GM21717 (cell line): ENCODE results near the gene OGG1.

ENCODE experiments used
- ATAC-seq: cut with Tn5 transposase; IDR thresholded peaks from one replicate; pipeline ENCODE4 v1.9.1; 2021; ENCODE audit warnings: mild to moderate bottlenecking, moderate library complexity; ENCODE audit not compliant: unreplicated experiment

Gene OGG1

DNA sequence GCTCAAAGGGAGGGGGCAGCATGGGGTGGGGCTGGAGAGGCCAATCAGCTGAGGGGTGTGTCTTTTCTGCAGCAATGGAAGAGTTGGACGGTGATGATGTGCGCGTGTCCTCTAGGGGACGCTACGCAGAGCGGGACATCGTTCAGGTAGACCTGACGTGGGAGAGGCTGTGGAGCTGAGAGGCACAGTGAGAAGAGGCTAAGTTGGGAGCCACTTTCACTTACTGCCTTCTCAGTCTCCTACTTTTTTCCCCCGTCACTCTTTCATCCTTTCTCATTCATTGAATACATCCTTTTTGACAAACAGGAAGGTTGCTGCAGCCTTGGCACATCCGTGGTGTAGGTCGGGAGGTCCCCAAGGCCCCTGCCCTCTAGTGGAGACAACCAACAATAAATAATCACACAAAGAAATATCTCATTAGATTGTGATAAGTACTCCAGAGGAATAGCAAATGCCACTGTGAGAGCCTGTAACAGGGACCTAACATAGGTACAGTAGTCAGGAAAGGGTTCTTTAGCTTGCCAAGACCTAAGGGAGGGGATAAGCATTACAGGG, 22.6 kb upstream of the OGG1 start:
- ATAC-seq: no peak

- no peak for ATAC-seq
Measured at GRCh38 chr3:9727743-9728142, 22.0 kb upstream of the OGG1 start.

DNA sequence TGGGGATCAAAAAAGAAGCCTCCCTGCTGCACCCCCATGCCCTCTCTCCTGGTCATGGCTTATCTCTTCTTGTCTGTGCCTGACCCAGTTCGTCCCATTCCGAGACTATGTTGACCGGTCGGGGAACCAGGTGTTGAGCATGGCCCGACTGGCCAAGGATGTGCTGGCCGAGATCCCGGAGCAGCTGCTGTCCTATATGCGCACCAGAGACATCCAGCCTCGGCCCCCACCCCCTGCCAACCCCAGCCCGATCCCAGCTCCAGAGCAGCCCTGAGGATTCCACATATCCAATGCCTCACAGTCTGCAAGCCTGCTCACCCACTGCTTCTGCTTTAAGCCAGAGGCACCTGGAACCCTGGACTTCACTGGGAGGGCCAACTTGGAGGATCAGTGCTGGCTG, 20.3 kb upstream of the OGG1 start:
- no peak for ATAC-seq

DNA sequence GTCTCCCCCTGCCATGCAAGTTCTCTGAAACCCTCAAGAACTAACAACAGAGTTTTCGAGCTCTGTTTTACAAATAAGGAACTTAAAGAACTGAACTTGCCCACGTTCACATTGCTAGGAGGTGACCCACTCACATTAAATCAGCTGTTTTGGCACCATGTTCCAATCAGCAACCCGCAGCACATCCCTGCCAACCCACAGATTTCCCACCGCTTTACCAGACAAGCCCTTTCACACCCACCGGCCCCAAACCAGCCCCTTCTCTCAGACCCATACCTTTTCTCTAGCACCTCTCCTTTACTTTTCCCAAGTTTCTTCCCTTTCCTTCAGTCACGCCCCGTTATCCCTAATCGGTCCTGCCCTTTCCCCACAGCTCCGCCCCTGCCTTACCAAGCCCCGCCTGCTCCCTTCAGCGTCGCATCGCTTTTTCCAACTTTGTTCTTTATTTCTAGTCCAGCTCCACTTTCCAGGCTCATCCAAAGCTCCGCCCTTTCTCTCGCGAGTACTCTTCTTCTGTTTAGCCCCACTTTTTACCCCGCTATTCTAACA, 19.0 kb upstream of the OGG1 start:
- peak; percentile 43 for ATAC-seq

DNA sequence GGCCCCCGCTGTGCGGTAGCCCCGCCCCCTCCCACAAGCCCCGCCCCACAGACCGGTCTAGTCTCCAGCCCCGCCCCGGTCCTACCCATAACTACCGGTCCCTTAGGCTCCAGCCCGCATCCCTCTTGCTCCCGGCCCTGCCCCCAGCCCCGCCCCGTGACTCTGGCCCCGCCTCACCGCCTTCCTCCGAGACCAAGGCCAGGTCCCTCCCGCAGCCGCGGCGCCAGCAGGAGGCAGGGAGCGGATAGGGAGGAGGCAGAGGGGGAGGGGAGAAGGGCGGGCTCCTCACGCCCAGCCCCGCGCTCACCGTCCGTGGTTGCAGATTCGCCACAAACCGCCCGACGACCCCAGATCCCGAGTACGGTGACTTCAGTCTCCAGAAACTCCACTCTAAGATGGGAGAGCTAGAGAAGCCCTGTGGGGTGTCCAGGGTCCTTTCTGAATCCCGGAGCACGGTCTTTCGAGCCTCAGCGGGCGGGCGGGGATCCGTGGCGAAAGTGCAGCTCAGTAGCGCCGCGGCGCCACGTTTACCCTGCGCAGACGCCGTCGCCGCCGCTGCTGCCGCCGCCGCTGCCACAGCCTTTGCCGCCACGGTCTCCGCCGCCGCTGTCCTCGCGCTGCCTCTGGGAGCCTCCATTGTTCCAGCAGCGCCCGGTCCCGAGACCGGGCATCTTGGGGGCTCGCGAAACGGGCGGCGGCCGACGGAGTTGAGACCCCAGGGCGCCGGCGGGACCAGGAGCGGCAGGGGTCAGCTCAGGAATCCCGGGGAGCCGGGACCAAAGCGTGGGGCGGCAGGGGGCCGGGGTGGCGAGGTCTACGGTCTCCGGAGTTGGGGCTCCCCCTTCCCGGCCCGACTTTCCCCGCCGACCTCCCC, 18.3 kb upstream of the OGG1 start, which contains the start of gene BRPF1:
BRPF1 (plus strand) TSS at position 530 of the 874 bp plus-strand sequence. CDS start 2,406 bp downstream, outside the sequence.
- peak; percentile 91 for ATAC-seq

- ATAC-seq: peak; percentile 8
Measured at GRCh38 chr3:9732080-9732739, 17.5 kb upstream of the OGG1 start.

GRCh38 chr3:9732740-9733115, 17.0 kb upstream of the OGG1 start:
- no peak for ATAC-seq

GRCh38 chr3:9736831-9737230, 12.9 kb upstream of the OGG1 start:
- no peak for ATAC-seq

GRCh38 chr3:9739181-9739580, 10.6 kb upstream of the OGG1 start:
- no peak for ATAC-seq

DNA sequence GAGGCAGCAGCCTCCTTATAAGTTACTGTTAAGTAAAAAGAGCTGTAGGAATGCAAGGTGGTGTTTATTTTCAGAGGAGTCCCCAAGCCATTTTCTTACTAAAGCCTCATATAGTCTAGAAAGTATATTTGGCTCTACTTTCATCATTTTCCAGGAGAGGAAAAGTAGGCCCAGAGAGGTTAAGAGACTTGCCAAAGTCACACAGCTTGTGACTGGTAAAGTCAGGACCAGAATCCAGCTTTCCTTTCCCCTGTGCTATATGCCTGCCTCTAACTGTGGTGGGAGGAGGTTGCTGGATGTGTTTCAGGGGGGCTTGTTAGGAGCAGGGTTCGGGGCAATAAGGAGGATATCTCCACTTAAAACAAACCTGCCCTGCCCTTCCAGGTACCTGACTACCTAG, 7.2 kb upstream of the OGG1 start:
- ATAC-seq: no peak

- ATAC-seq: no peak
Measured at GRCh38 chr3:9743548-9743947, 6.2 kb upstream of the OGG1 start.

GRCh38 chr3:9744162-9744561, 5.6 kb upstream of the OGG1 start:
- no peak for ATAC-seq

DNA sequence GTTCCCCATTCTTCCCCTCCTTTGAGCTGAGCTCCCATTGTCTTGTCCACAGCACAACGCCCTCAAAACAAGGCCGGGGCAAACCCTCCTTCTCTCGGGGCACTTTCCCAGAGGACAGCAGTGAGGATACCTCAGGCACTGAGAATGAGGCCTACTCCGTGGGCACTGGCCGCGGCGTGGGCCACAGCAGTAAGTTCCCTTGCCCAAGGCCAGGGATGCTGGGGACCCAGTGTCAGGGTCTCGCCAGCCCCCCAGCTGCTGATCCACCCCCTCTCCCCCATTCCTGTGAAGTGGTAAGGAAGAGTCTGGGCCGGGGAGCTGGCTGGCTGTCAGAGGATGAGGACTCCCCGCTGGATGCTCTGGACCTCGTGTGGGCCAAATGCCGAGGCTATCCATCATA, 4.2 kb upstream of the OGG1 start:
- ATAC-seq: no peak

GRCh38 chr3:9746330-9746729, 3.4 kb upstream of the OGG1 start:
- ATAC-seq: no peak

DNA sequence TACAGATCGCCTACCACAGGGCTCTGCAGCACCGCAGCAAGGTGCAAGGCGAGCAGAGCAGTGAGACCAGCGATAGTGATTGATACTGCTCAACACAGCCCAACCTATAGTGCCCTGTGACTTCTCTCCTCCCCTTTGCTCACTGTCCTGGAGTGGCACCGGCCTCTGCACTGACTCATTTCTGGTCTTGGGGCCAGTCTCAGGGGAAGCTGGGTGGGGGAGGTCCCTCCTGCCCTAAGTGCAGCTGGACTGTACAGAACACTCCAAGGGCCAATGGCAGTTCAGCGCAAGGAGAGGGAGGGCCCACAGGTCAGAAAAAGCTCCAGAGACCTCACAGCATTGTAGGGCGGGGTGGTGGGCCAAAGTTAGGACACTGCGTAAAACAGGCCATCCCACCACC, 2.5 kb upstream of the OGG1 start:
- no peak for ATAC-seq

DNA sequence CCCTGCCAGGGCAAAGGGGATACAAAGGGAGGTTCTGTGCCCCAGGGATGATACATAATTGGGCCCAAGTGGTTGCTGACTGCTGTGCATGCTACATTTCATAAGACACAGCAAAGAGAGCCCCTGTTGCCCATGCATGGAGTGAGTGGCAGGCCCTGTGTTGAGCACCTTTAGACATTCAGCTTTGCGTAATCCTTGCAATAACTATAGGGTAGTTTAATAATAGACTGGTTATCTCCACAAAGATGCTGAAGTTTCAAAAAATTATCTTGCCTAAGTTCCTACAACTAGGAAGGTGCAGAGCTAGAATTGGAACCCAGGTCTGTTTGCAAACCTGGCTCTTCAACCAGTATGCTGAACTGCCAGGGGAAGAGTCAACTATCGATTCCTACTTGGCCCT, 1.7 kb upstream of the OGG1 start:
- no peak for ATAC-seq

GRCh38 chr3:9749296-9749644, 482 bp upstream of the OGG1 start:
- ATAC-seq: no peak

- no peak for ATAC-seq
Measured at GRCh38 chr3:9750556-9751411, 1.0 kb downstream of the OGG1 start.

DNA sequence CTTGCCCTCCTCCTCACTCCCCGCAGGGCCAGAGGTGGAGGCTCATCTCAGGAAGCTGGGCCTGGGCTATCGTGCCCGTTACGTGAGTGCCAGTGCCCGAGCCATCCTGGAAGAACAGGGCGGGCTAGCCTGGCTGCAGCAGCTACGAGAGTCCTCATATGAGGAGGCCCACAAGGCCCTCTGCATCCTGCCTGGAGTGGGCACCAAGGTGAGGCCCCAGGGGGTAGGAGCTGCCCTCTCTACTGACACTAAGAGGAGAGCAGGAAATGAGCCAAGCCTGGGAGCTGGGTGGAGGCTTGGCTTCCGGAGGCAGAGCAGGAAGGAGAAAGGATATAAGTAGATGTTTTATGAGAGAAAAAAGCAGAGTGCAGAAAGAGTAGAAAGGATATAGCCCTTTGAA, 4.9 kb downstream of the OGG1 start:
- ATAC-seq: no peak

DNA sequence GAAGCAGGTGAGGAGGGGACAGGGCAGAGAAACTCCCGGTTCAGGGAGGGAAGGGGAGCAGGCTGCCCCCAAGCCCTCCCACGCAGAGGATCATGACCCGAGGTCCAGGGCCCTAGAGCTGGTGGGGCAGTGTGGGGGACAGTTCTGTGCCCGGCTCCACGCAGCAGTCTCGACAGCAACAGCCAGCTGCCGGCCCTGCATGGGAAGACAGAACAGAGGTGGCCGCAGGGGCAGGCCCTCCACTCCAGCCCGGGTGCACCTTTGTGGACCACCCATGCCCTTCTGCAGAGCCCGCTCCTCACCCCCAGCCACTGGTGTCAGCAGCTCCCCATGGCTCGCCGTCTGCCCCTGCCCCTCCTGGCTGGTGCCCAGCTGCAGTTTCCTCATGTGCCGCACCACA, 7.7 kb downstream of the OGG1 start:
- ATAC-seq: no peak
